ENCODE results near the gene ITPR1. TPM values are rescaled to one million over a fixed set of nuclear protein-coding genes. Genes with fewer than 3 reads are reported as not detected.

ITPR1 gene
- total RNA-seq, 4 donors from 2014 or later = 14.7 to 45.1 (median 21.0) TPM

- Histone ChIP-seq H3K9me3 (no peaks in the 10 kb centered on the region), H3K4me1 (no peaks in the 10 kb centered on the region), H3K36me3 (no peaks in the 10 kb centered on the region), H3K27ac (no peak overlapping the region), H3K27me3 (no peaks in the 10 kb centered on the region), H3K4me3 (no peak overlapping the region)
- TF ChIP-seq POLR2AphosphoS5 (IDR thresholded peaks at IDR 0.05) (no peak), CTCF (IDR thresholded peaks at IDR 0.05) (no peak), EP300 (IDR thresholded peaks at IDR 0.05) (no peak), POLR2A (IDR thresholded peaks at IDR 0.05) (no peak)
- DNase-seq (ENCODE audit: low spot score in 2 of 2) = no peak
- WGBS = 58% methylated on average over 2 of the region's 2 CpGs
These were observed 144.1 kb downstream of the ITPR1 start for GRCh38 chr3:4637265-4637664.

- H3K4me3 ChIP-seq = no peak overlapping the region
- DNase-seq (ENCODE audit: low spot score in 2 of 2) = no peak
- H3K27ac ChIP-seq = no peak overlapping the region
- no peaks in the 10 kb centered on the region for H3K9me3 ChIP-seq
- TF ChIP-seq POLR2AphosphoS5 (IDR thresholded peaks at IDR 0.05) (no peak), POLR2A (IDR thresholded peaks at IDR 0.05) (no peak), CTCF (IDR thresholded peaks at IDR 0.05) (no peak), EP300 (IDR thresholded peaks at IDR 0.05) (no peak)
- WGBS = 96% methylated on average over 9 of the region's 9 CpGs
- H3K27me3 ChIP-seq = no peaks in the 10 kb centered on the region
- H3K4me1 ChIP-seq = no peaks in the 10 kb centered on the region
- no peaks in the 10 kb centered on the region for H3K36me3 ChIP-seq
These were observed 148.9 kb downstream of the ITPR1 start for GRCh38 chr3:4641863-4642563.

- DNase-seq (ENCODE audit: low spot score in 2 of 2) = no peak
- no peak overlapping the region for H3K27ac ChIP-seq
- no peak overlapping the region for H3K4me3 ChIP-seq
- no peaks in the 10 kb centered on the region for H3K36me3 ChIP-seq
- 93% methylated on average over 8 of the region's 8 CpGs for WGBS
- no peaks in the 10 kb centered on the region for H3K9me3 ChIP-seq
- H3K4me1 ChIP-seq = no peaks in the 10 kb centered on the region
- TF ChIP-seq EP300 (IDR thresholded peaks at IDR 0.05) (no peak), POLR2A (IDR thresholded peaks at IDR 0.05) (no peak), POLR2AphosphoS5 (IDR thresholded peaks at IDR 0.05) (no peak), CTCF (IDR thresholded peaks at IDR 0.05) (no peak)
- no peaks in the 10 kb centered on the region for H3K27me3 ChIP-seq
These were observed 149.5 kb downstream of the ITPR1 start for GRCh38 chr3:4642611-4643010.

- Histone ChIP-seq H3K27ac (no peak overlapping the region), H3K4me3 (no peak overlapping the region), H3K4me1 (no peaks in the 10 kb centered on the region), H3K9me3 (no peaks in the 10 kb centered on the region), H3K36me3 (no peaks in the 10 kb centered on the region), H3K27me3 (no peaks in the 10 kb centered on the region)
- 78% methylated on average over 9 of the region's 9 CpGs for WGBS
- TF ChIP-seq POLR2A (IDR thresholded peaks at IDR 0.05) (no peak), CTCF (IDR thresholded peaks at IDR 0.05) (no peak)
- no peak for DNase-seq (ENCODE audit: low spot score in 2 of 2)
These were observed 150.9 kb downstream of the ITPR1 start for GRCh38 chr3:4643904-4644547.

- H3K27ac ChIP-seq = no peak overlapping the region
- H3K27me3 ChIP-seq = no peaks in the 10 kb centered on the region
- H3K36me3 ChIP-seq = no peaks in the 10 kb centered on the region
- H3K4me1 ChIP-seq = no peaks in the 10 kb centered on the region
- no peak for TF ChIP-seq POLR2A (IDR thresholded peaks at IDR 0.05)
- TF ChIP-seq CTCF (IDR thresholded peaks at IDR 0.05) = no peak
- TF ChIP-seq EP300 (IDR thresholded peaks at IDR 0.05) = no peak
- no peak for TF ChIP-seq POLR2AphosphoS5 (IDR thresholded peaks at IDR 0.05)
- no peak overlapping the region for H3K4me3 ChIP-seq
- no peak for DNase-seq (ENCODE audit: low spot score in 2 of 2)
- no peaks in the 10 kb centered on the region for H3K9me3 ChIP-seq
- 60% methylated on average over 3 of the region's 3 CpGs for WGBS
These were observed 151.8 kb downstream of the ITPR1 start for GRCh38 chr3:4644951-4645350.
